ENCODE data around the gene C1S. TPM values are rescaled to one million over a fixed set of nuclear protein-coding genes. Genes with fewer than 3 reads are reported as not detected.
"Not testable (repeated sequence)": the region's sequence is repeated elsewhere in the genome, so short reads cannot be mapped to it uniquely, and the experiment has no call there.

Gene C1S
- total and polyA plus RNA-seq, 2 donors, result 74.2 to 196 TPM

GRCh38 chr12:7037411-7037810 lies 23.1 kb upstream of the C1S start:
- not testable (repeated sequence) for H3K9me3 ChIP-seq (ENCODE audit: control insufficient read depth in 2 of 2, insufficient read depth in 1 of 2, low read length in 1 of 2); H3K4me3 ChIP-seq (ENCODE audit: low read length in 2 of 2); H3K4me1 ChIP-seq (ENCODE audit: control insufficient read depth in 2 of 2, insufficient read depth in 2 of 2, low read length in 2 of 2); H3K27ac ChIP-seq (ENCODE audit: low read depth in 1 of 2, low read length in 1 of 2); DNase-seq (ENCODE audit: low read depth in 6 of 9, low spot score in 9 of 9); H3K27me3 ChIP-seq (ENCODE audit: control insufficient read depth in 2 of 2, insufficient read depth in 1 of 2, low read length in 1 of 2); H3K36me3 ChIP-seq (ENCODE audit: control insufficient read depth in 2 of 2, insufficient read depth in 2 of 2, low read length in 1 of 2)
- 98% methylated on average over 32 of the region's 32 CpGs for WGBS

GRCh38 chr12:7038591-7038990 lies 21.9 kb upstream of the C1S start:
- Histone ChIP-seq H3K9me3 (ENCODE audit: control insufficient read depth in 2 of 2, insufficient read depth in 1 of 2, low read length in 1 of 2) (no peaks in the 10 kb centered on the region), H3K4me3 (ENCODE audit: low read length in 2 of 2) (no peak overlapping the region), H3K4me1 (ENCODE audit: control insufficient read depth in 2 of 2, insufficient read depth in 2 of 2, low read length in 2 of 2) (no peaks in the 10 kb centered on the region), H3K27me3 (ENCODE audit: control insufficient read depth in 2 of 2, insufficient read depth in 1 of 2, low read length in 1 of 2) (no peaks in the 10 kb centered on the region), H3K27ac (ENCODE audit: low read depth in 1 of 2, low read length in 1 of 2) (no peak overlapping the region), H3K36me3 (ENCODE audit: control insufficient read depth in 2 of 2, insufficient read depth in 2 of 2, low read length in 1 of 2) (no peaks in the 10 kb centered on the region)
- 97% methylated on average over 22 of the region's 22 CpGs for WGBS
- DNase-seq (ENCODE audit: low read depth in 6 of 9, low spot score in 9 of 9), result no peak

DNA sequence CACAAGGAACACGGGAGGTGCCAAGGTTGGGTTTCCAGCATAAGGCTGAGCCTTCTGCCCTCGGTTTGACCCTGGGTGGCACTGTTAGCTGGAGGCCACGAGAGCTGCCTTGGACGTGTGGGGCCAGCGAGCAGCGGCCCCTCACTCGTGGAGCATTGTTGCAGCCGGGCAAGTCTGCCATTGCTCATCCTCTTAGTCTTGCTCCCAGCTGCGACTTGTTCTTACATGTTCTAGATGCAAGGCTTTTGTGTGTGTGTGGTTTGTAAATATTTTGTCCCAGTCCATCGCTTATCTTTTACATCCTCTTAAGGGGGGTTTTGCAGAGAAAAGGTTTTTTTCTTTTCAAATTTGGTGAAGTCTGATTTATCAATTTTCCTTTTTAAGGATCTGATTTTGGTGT lies 21.1 kb upstream of the C1S start:
- no peaks in the 10 kb centered on the region for H3K9me3 ChIP-seq (ENCODE audit: control insufficient read depth in 2 of 2, insufficient read depth in 1 of 2, low read length in 1 of 2)
- DNase-seq (ENCODE audit: low read depth in 6 of 9, low spot score in 9 of 9), result no peak
- no peaks in the 10 kb centered on the region for H3K4me1 ChIP-seq (ENCODE audit: control insufficient read depth in 2 of 2, insufficient read depth in 2 of 2, low read length in 2 of 2)
- H3K27ac ChIP-seq (ENCODE audit: low read depth in 1 of 2, low read length in 1 of 2), result no peak overlapping the region
- WGBS, result 93% methylated on average over 10 of the region's 10 CpGs
- no peaks in the 10 kb centered on the region for H3K36me3 ChIP-seq (ENCODE audit: control insufficient read depth in 2 of 2, insufficient read depth in 2 of 2, low read length in 1 of 2)
- H3K4me3 ChIP-seq (ENCODE audit: low read length in 2 of 2), result no peak overlapping the region
- no peaks in the 10 kb centered on the region for H3K27me3 ChIP-seq (ENCODE audit: control insufficient read depth in 2 of 2, insufficient read depth in 1 of 2, low read length in 1 of 2)

GRCh38 chr12:7042842-7043241 lies 17.7 kb upstream of the C1S start:
- DNase-seq (ENCODE audit: low read depth in 6 of 9, low spot score in 9 of 9), result peak in 1 of 9 donors; percentile 22

GRCh38 chr12:7045913-7046312 lies 14.6 kb upstream of the C1S start:
- 98% methylated on average over 9 of the region's 9 CpGs for WGBS
- Histone ChIP-seq H3K36me3 (ENCODE audit: control insufficient read depth in 2 of 2, insufficient read depth in 2 of 2, low read length in 1 of 2) (no peaks in the 10 kb centered on the region), H3K4me3 (ENCODE audit: low read length in 2 of 2) (no peak overlapping the region), H3K9me3 (ENCODE audit: control insufficient read depth in 2 of 2, insufficient read depth in 1 of 2, low read length in 1 of 2) (no peaks in the 10 kb centered on the region), H3K27me3 (ENCODE audit: control insufficient read depth in 2 of 2, insufficient read depth in 1 of 2, low read length in 1 of 2) (no peaks in the 10 kb centered on the region), H3K27ac (ENCODE audit: low read depth in 1 of 2, low read length in 1 of 2) (no peak overlapping the region), H3K4me1 (ENCODE audit: control insufficient read depth in 2 of 2, insufficient read depth in 2 of 2, low read length in 2 of 2) (peaks cover 0 to 8% of the 10 kb centered on the region in 2 donors)
- DNase-seq (ENCODE audit: low read depth in 6 of 9, low spot score in 9 of 9), result no peak

More at GRCh38 chr12:7042842-7043241, 17.7 kb upstream of the C1S start:
- 65% methylated on average over 6 of the region's 6 CpGs for WGBS
- Histone ChIP-seq H3K4me3 (ENCODE audit: low read length in 2 of 2) (no peak overlapping the region), H3K9me3 (ENCODE audit: control insufficient read depth in 2 of 2, insufficient read depth in 1 of 2, low read length in 1 of 2) (no peaks in the 10 kb centered on the region), H3K27me3 (ENCODE audit: control insufficient read depth in 2 of 2, insufficient read depth in 1 of 2, low read length in 1 of 2) (no peaks in the 10 kb centered on the region), H3K36me3 (ENCODE audit: control insufficient read depth in 2 of 2, insufficient read depth in 2 of 2, low read length in 1 of 2) (no peaks in the 10 kb centered on the region), H3K27ac (ENCODE audit: low read depth in 1 of 2, low read length in 1 of 2) (no peak overlapping the region), H3K4me1 (ENCODE audit: control insufficient read depth in 2 of 2, insufficient read depth in 2 of 2, low read length in 2 of 2) (peaks cover 0 to 8% of the 10 kb centered on the region in 2 donors)

DNA sequence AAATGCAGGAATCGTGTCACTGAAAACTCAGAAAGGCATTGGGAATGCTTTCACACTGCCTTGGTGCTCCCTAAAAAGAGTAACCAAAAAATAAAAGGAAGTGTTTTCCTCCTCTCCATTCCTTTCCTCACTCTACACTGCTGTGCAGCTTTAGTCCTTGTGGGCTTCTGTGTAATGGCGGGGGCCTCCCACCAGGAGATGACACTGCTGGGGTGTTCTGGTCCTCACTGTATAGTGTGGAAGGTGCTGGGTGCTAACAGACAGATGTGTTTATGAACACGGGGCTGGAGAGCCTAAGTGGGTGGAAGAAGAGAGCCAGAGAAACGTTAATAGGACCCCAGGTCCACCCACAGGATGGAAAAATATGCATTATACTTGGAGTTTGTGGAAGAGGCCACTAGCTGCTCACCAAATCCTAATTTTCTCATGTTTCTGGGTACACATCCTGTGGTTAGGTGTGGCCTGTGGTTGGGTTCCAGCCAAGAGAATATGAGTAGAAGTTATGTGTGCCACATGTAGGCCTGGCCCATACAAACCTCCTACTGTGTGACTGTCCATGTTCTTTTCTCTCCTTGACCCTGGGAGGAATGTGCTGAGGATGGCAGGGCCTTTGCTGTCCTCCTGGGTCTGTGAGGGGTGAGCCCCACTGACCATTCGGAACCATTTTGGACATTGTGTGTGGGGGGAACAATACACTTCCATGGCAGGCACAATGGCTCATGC lies 14.0 kb upstream of the C1S start:
- no peak for DNase-seq (ENCODE audit: low read depth in 6 of 9, low spot score in 9 of 9)
- peaks cover 0 to 8% of the 10 kb centered on the region in 2 donors for H3K4me1 ChIP-seq (ENCODE audit: control insufficient read depth in 2 of 2, insufficient read depth in 2 of 2, low read length in 2 of 2)
- no peaks in the 10 kb centered on the region for H3K27me3 ChIP-seq (ENCODE audit: control insufficient read depth in 2 of 2, insufficient read depth in 1 of 2, low read length in 1 of 2)
- 89% methylated on average over 5 of the region's 5 CpGs for WGBS
- no peaks in the 10 kb centered on the region for H3K9me3 ChIP-seq (ENCODE audit: control insufficient read depth in 2 of 2, insufficient read depth in 1 of 2, low read length in 1 of 2)
- no peak overlapping the region for H3K4me3 ChIP-seq (ENCODE audit: low read length in 2 of 2)
- no peak overlapping the region for H3K27ac ChIP-seq (ENCODE audit: low read depth in 1 of 2, low read length in 1 of 2)
- H3K36me3 ChIP-seq (ENCODE audit: control insufficient read depth in 2 of 2, insufficient read depth in 2 of 2, low read length in 1 of 2), result no peaks in the 10 kb centered on the region

- WGBS, result 15% methylated on average over 5 of the region's 5 CpGs
- Histone ChIP-seq H3K4me1 (ENCODE audit: control insufficient read depth in 2 of 2, insufficient read depth in 2 of 2, low read length in 2 of 2) (peaks cover 0 to 8% of the 10 kb centered on the region in 2 donors), H3K9me3 (ENCODE audit: control insufficient read depth in 2 of 2, insufficient read depth in 1 of 2, low read length in 1 of 2) (no peaks in the 10 kb centered on the region)
These were observed 13.2 kb upstream of the C1S start for GRCh38 chr12:7047306-7047705.

DNA sequence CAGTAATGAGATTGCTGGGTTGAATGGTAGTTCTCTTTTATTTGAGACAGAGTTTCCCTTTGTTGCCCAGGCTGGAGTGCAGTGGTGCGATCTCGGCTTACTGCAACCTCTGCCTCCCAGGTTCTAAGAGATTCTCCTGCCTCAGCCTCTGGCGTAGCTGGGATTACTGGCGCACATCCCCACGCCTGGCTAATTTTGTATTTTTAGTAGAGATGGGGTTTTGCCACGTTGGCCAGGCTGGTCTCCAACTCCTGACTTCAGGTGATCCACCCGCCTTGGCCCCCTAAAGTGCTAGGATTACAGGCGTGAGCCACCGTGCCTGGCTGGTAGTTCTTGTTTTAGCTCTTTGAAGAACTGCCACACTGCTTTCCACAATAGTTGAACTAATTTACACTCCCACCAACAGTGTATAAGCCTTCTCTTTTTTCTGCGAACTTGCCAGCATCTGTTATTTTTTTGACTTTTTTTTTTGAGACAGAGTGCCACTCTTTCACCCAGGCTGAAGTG lies 11.0 kb upstream of the C1S start:
- WGBS, result 94% methylated on average over 10 of the region's 10 CpGs
- not testable (repeated sequence) for H3K27ac ChIP-seq (ENCODE audit: low read depth in 1 of 2, low read length in 1 of 2); H3K36me3 ChIP-seq (ENCODE audit: control insufficient read depth in 2 of 2, insufficient read depth in 2 of 2, low read length in 1 of 2); DNase-seq (ENCODE audit: low read depth in 6 of 9, low spot score in 9 of 9); H3K4me1 ChIP-seq (ENCODE audit: control insufficient read depth in 2 of 2, insufficient read depth in 2 of 2, low read length in 2 of 2); H3K27me3 ChIP-seq (ENCODE audit: control insufficient read depth in 2 of 2, insufficient read depth in 1 of 2, low read length in 1 of 2); H3K9me3 ChIP-seq (ENCODE audit: control insufficient read depth in 2 of 2, insufficient read depth in 1 of 2, low read length in 1 of 2); H3K4me3 ChIP-seq (ENCODE audit: low read length in 2 of 2)

More at GRCh38 chr12:7047306-7047705, 13.2 kb upstream of the C1S start:
- DNase-seq (ENCODE audit: low read depth in 6 of 9, low spot score in 9 of 9), result no peak
- H3K4me3 ChIP-seq (ENCODE audit: low read length in 2 of 2), result no peak overlapping the region
- H3K27ac ChIP-seq (ENCODE audit: low read depth in 1 of 2, low read length in 1 of 2), result no peak overlapping the region
- no peaks in the 10 kb centered on the region for H3K36me3 ChIP-seq (ENCODE audit: control insufficient read depth in 2 of 2, insufficient read depth in 2 of 2, low read length in 1 of 2)
- H3K27me3 ChIP-seq (ENCODE audit: control insufficient read depth in 2 of 2, insufficient read depth in 1 of 2, low read length in 1 of 2), result no peaks in the 10 kb centered on the region

GRCh38 chr12:7049973-7050372 lies 10.5 kb upstream of the C1S start:
- H3K27me3 ChIP-seq (ENCODE audit: control insufficient read depth in 2 of 2, insufficient read depth in 1 of 2, low read length in 1 of 2); H3K4me1 ChIP-seq (ENCODE audit: control insufficient read depth in 2 of 2, insufficient read depth in 2 of 2, low read length in 2 of 2); H3K27ac ChIP-seq (ENCODE audit: low read depth in 1 of 2, low read length in 1 of 2); H3K4me3 ChIP-seq (ENCODE audit: low read length in 2 of 2); DNase-seq (ENCODE audit: low read depth in 6 of 9, low spot score in 9 of 9); H3K36me3 ChIP-seq (ENCODE audit: control insufficient read depth in 2 of 2, insufficient read depth in 2 of 2, low read length in 1 of 2); H3K9me3 ChIP-seq (ENCODE audit: control insufficient read depth in 2 of 2, insufficient read depth in 1 of 2, low read length in 1 of 2): not testable (repeated sequence)
- WGBS, result 100% methylated on average over 3 of the region's 3 CpGs
